K562 (cell line): ENCODE results near the gene USH1G. TPM values are rescaled to one million over a fixed set of nuclear protein-coding genes. Genes with fewer than 3 reads are reported as not detected.

Source experiments
- AFF4 ChIP-seq: sonication (generic); formaldehyde crosslinking; IDR thresholded peaks from 2 replicates; pipeline ENCODE4 v1.8.0; 2023; ENCODE audit warnings: mild to moderate bottlenecking, missing genetic modification reagents
- E2F6 ChIP-seq, 2 experiments: IDR thresholded peaks; 2 replicates each; pipeline ENCODE4 v1.6.1; 2011; ENCODE audit warnings: borderline replicate concordance in 1 of 2, control low read depth in 1 of 2, low read depth in 1 of 2, low read length in 1 of 2, mild to moderate bottlenecking in 1 of 2, mixed read lengths in 1 of 2, moderate library complexity in 1 of 2; ENCODE audit not compliant: insufficient read depth in 1 of 2, insufficient read length in 1 of 2, poor library complexity in 1 of 2, severe bottlenecking in 1 of 2; ENCODE audit errors: extremely low read depth in 1 of 2
- MAFK ChIP-seq: IDR thresholded peaks from 2 replicates; pipeline ENCODE4 v1.6.1; 2011; ENCODE audit warnings: low read length, improper control_type of control experiment
- MTF1 ChIP-seq: fragments of 250-450 bp; sonication (Bioruptor Pico); IDR thresholded peaks from 2 replicates; pipeline ENCODE4 v1.9.0; 2021; ENCODE audit warnings: moderate library complexity, mild to moderate bottlenecking, inconsistent platforms, borderline replicate concordance
- polyA plus RNA-seq, 8 experiments: library from polyadenylated mRNA; depleted of rRNA in 4 of 8; stranded (reverse) in 5 of 8; unstranded in 3 of 8; fragments of >200 nt; fragmentation: Nextera tagmentation in 2 of 8; fragmentation: Illumina TruSeq in 1 of 8; extraction: Ambion mirVana in 2 of 8; extraction: Trizol in 1 of 8; gene quantifications; 2 replicates each; pipeline versions ENCODE4 v1.2.1 to v1.2.3, GENCODE V29; 2011 to 2014; ENCODE audit warnings: inconsistent platforms in 1 of 8, missing spikeins in 1 of 8
- total RNA-seq, 7 experiments: library from RNA; depleted of rRNA in 6 of 7; stranded (reverse); fragments of >200 nt in 6 of 7; fragmentation: Illumina TruSeq in 2 of 7; extraction: Trizol in 2 of 7; gene quantifications; 2 replicates each; pipeline versions ENCODE4 v1.2.1 to v1.2.3, GENCODE V29; 2011 to 2021; ENCODE audit warnings: low replicate concordance in 1 of 7

USH1G gene
- total and polyA plus RNA-seq, 9 of the 15 experiments (the other 6 are each of a cell fraction or from before 2014, with no cell fraction given) = 0.22 to 1.00 (median 0.64) TPM; not detected in 2

DNA sequence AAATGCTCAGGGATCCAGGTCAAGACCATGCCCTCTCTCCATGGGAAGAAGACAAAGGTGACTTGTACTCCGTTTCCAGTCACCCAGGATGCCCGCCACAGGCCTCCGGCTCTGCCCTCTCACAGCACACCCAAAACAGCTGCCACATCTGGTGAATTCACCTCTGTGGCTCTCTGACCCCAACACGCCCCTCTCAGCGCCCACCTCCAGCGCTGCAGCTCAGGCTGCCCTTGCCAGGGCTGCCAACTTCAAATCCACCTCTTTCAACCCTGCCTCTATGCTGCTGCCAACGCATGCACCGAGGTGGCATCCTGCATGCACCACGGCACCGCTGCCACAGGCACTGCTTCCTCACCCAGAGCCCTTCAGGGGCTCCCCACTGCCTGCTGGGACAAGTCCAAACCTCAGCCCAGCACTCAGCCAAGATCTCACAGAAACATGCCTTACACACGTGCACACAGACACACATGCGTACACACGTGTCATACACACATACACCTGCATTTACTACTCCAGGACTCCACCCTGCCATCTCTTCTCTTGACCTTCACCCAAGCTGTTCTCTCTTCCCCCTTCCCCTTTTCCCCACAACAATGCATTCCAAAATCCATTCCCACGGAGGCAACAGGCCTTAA lies 42.0 kb upstream of the USH1G start (continued):
- no peak for TF ChIP-seq AFF4 (CRISPR knock-in tag)
- TF ChIP-seq E2F6 (IDR thresholded peaks at IDR 0.05; ENCODE audit: borderline replicate concordance in 1 of 2, extremely low read depth in 1 of 2, insufficient read depth in 1 of 2, insufficient read length in 1 of 2, low read depth in 1 of 2, low read length in 1 of 2, poor library complexity in 1 of 2, severe bottlenecking in 1 of 2) = no peak
- TF ChIP-seq MTF1 (CRISPR knock-in tag) = no peak
- no peak for TF ChIP-seq MAFK
